Panc1 (cell line): Measurements from ENCODE around the gene FAM227A.

Source experiments
- POLR2AphosphoS5 ChIP-seq: IDR thresholded peaks from 2 replicates; pipeline ENCODE4 v1.6.1; 2012; ENCODE audit warnings: mild to moderate bottlenecking, low read depth, low read length, moderate library complexity
- TCF7L2 ChIP-seq: IDR thresholded peaks from 2 replicates; pipeline ENCODE4 v1.6.1; 2011; ENCODE audit warnings: mild to moderate bottlenecking, low read depth, low read length, inconsistent platforms
- TF ChIP-seq, protein P1 (sequence below): fragments of 450-650 bp; IDR thresholded peaks from 2 replicates; pipeline ENCODE4 v1.5.1; 2017; ENCODE audit warnings: mild to moderate bottlenecking

DNA sequence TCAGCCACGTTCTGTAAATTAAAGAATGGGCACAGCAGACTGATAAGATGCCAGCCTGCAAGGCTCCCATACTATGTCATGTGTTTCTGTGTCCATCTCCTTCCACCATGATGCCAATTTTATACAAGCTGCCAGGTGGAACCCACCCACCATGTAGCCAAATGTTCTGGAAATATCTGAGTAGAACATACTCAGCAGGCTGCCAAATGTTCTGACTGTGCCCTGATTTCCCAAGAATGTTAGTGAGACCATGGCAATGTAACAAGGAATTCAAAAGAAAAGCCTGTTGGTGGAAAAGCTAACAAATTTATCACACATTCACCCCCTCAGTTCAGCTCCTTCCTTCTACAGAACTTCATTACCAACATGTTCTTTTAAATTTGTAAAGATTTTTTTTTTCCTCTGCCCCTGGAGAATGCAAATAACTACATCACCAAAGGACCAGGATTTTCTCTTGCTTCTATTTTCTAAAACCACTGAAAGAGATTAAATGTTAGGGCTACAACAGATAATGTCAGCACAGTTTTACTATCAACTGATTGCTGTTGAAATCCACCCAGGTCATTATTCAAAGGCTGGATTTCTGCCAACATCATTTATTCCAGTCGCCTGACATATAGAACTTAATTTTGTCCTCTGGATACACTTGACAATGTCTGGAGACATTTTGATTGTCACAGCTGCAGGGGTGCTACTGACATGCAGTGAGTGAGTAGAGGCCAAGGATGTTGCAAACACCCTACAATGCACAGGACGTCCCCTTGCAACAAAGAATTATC, 89.3 kb downstream of the FAM227A start:
- TF ChIP-seq, protein P1, sequence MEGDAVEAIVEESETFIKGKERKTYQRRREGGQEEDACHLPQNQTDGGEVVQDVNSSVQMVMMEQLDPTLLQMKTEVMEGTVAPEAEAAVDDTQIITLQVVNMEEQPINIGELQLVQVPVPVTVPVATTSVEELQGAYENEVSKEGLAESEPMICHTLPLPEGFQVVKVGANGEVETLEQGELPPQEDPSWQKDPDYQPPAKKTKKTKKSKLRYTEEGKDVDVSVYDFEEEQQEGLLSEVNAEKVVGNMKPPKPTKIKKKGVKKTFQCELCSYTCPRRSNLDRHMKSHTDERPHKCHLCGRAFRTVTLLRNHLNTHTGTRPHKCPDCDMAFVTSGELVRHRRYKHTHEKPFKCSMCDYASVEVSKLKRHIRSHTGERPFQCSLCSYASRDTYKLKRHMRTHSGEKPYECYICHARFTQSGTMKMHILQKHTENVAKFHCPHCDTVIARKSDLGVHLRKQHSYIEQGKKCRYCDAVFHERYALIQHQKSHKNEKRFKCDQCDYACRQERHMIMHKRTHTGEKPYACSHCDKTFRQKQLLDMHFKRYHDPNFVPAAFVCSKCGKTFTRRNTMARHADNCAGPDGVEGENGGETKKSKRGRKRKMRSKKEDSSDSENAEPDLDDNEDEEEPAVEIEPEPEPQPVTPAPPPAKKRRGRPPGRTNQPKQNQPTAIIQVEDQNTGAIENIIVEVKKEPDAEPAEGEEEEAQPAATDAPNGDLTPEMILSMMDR = no peak
- no peak for TF ChIP-seq POLR2AphosphoS5
- no peak for TF ChIP-seq TCF7L2
